Omental fat pad (tissue), 4 donors: ENCODE measurements around the gene CCDC82. TPM values are rescaled to one million over a fixed set of nuclear protein-coding genes. Genes with fewer than 3 reads are reported as not detected.
A peak's percentile ranks its signal among the peaks of the same experiment; 100 is the strongest.

Experiments used
- ATAC-seq: fragments of 150-250 bp; one replicate; pipeline ENCODE4 v1.9.1; 2016; ENCODE audit warnings: mild to moderate bottlenecking, moderate library complexity; ENCODE audit not compliant: low FRiP score
- DNase-seq: peaks from one replicate; pipeline ENCODE4 v3.0.0-alpha.2; 2019; ENCODE audit warnings: low spot score
- CTCF ChIP-seq, 3 donors: fragments of 450-650 bp; IDR thresholded peaks; one replicate each; pipeline ENCODE4 v1.5.1; 2016 to 2017; ENCODE audit warnings: antibody characterized with exemption in 3 of 3, mild to moderate bottlenecking in 3 of 3, moderate library complexity in 2 of 3
- small RNA-seq: library from RNA; depleted of rRNA; stranded (forward); fragments of <200 nt; gene quantifications from one replicate; pipeline ENCODE3, GENCODE V24; 2016
- total RNA-seq, 4 donors: library from RNA; depleted of rRNA; stranded (reverse); fragments of >200 nt; gene quantifications; one replicate each; pipeline ENCODE4 v1.1.0, GENCODE V29; 2016

Gene CCDC82
- total RNA-seq, 4 donors from 2014 or later, result 16.0 to 34.4 (median 24.6) TPM

GRCh38 chr11:96303064-96303463, 86.6 kb downstream of the CCDC82 start:
- ATAC-seq (peak; percentile 60), DNase-seq (no peak)
- no peak for TF ChIP-seq CTCF (IDR thresholded peaks at IDR 0.05)

Small RNAs within 50 kb of the gene (small RNA-seq; reads per million reads assigned to genes)
- not detected for gene MIR1260B

Other genes starting within 250 kb of the CCDC82 start
- gene MAML2, start 46.7 kb downstream of the CCDC82 start, total RNA-seq, result 10 to 100 TPM; 34.2 to 49.8 (median 44.4) TPM
- gene JRKL, start 101 bp upstream of the CCDC82 start, total RNA-seq, result 1 to 10 TPM; 4.2 to 6.8 (median 6.2) TPM